ENCODE results near the gene ZBTB1. TPM values are rescaled to one million over a fixed set of nuclear protein-coding genes. Genes with fewer than 3 reads are reported as not detected.

Gene ZBTB1
- total and polyA plus RNA-seq, 10 of the 15 experiments (the other 5 are each of a cell fraction or from before 2014, with no cell fraction given) = 12.3 to 127 (median 40.0) TPM

DNA sequence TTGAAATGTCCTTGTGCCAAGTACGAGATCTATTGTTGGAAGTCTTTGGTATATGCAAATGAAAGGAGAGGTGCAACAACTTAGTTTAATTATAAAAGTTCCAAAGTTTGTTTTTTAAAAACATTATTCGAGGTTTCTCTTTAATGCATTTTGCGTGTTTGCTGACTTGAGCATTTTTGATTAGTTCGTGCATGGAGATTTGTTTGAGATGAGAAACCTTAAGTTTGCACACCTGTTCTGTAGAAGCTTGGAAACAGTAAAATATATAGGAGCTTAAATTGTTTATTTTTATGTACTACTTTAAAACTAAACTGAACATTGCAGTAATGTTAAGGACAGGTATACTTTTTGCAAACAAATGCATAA lies 38.2 kb downstream of the ZBTB1 start:
- Histone ChIP-seq H3K27ac (ENCODE audit: control insufficient read depth, insufficient read depth) (no peak overlapping the region), H3K4me1 (ENCODE audit: control insufficient read depth, insufficient read depth, low read length) (peaks cover 4% of the 10 kb centered on the region; the same call in 1 of the 2 replicates), H3K4me2 (ENCODE audit: control insufficient read depth, insufficient read depth) (no peak overlapping the region), H3K79me2 (ENCODE audit: control insufficient read depth, insufficient read depth, low read length) (no peaks in the 10 kb centered on the region), H3K9ac (ENCODE audit: control insufficient read depth, insufficient read depth, low read length) (no peak overlapping the region), H3K36me3 (ENCODE audit: control insufficient read depth in 2 of 2, insufficient read depth in 2 of 2, low read length in 1 of 2) (no peaks in the 10 kb centered on the region), H4K20me1 (ENCODE audit: control insufficient read depth, insufficient read depth) (no peaks in the 10 kb centered on the region), H2AFZ (ENCODE audit: control insufficient read depth, low read depth, low read length) (no peak overlapping the region), H3K27me3 (replicated peaks in 1 of 2; ENCODE audit: control insufficient read depth in 2 of 2, insufficient read depth in 2 of 2, low read length in 1 of 2) (peaks cover 6 to 9% of the 10 kb centered on the region in 2 experiments), H3K9me3 (replicated peaks; ENCODE audit: control insufficient read depth, insufficient read depth, low read length) (peaks cover 15% of the 10 kb centered on the region; the same call in 2 of the 3 replicates), H3K4me3 (no peak overlapping the region)
- FAIRE-seq (no peak), ATAC-seq (no peak), DNase-seq (ENCODE audit: low read depth, low spot score) (no peak)
- SMC1A ChIA-PET (ENCODE audit: uncharacterized antibody, unreplicated experiment) = interaction anchor here (1.2 to 2.2 kb wide), 5 partner anchors 18 to 222 kb away, joined by 3 to 7 read pairs (median 5); no protein-coding TSS in a partner anchor
- in situ Hi-C loops (cut with MboI) (no loop called here), intact Hi-C loops (cut with micrococcal nuclease; ENCODE audit: unreplicated experiment) (loop anchor here (5.0 kb wide), 2 partner anchors 94 to 219 kb away; no protein-coding TSS in a partner anchor)
- BruUV-seq (replicated peaks) = no TSS peak
- RAD21 ChIA-PET (ENCODE audit: unreplicated experiment) = no interaction called here
- WGBS (ENCODE audit: insufficient coverage, insufficient replicate concordance, low lambda C conversion rate, missing lambda C conversion rate) = 17% methylated on average over 4 of the region's 4 CpGs
- POLR2A ChIA-PET = no interaction called here
- CTCF ChIA-PET = interaction anchor here (1.4 to 2.0 kb wide), 4 partner anchors 12 to 113 kb away, joined by 3 to 9 read pairs (median 6); no protein-coding TSS in a partner anchor
- TF ChIP-seq SMAD1 (IDR thresholded peaks at IDR 0.05; ENCODE audit: low read depth, partially characterized antibody) = no peak
- no peak for TF ChIP-seq CEBPB (IDR thresholded peaks at IDR 0.05; ENCODE audit: borderline replicate concordance in 1 of 2, low read depth in 2 of 2, low read length in 2 of 2)
- TF ChIP-seq BMI1 (IDR thresholded peaks at IDR 0.05; ENCODE audit: borderline replicate concordance) = no peak
- no peak for TF ChIP-seq MEF2B (IDR thresholded peaks at IDR 0.05; ENCODE audit: partially characterized antibody, poor library complexity, severe bottlenecking)
- no peak for TF ChIP-seq ZNF24 (IDR thresholded peaks at IDR 0.05)
- no peak for TF ChIP-seq PAX8 (IDR thresholded peaks at IDR 0.05)
- TF ChIP-seq ZBTB11 (CRISPR knock-in tag; IDR thresholded peaks at IDR 0.05) = no peak
- no peak for TF ChIP-seq DPF2 (IDR thresholded peaks at IDR 0.05)
- no peak for TF ChIP-seq EZH2 (IDR thresholded peaks at IDR 0.05; ENCODE audit: borderline replicate concordance, control insufficient read depth, low read depth, low read length)
- no peak for TF ChIP-seq RAD21 (IDR thresholded peaks at IDR 0.05; ENCODE audit: insufficient read depth, low read depth, low read length)
- TF ChIP-seq ESRRA (IDR thresholded peaks at IDR 0.05; ENCODE audit: low read length) = no peak
- TF ChIP-seq NFYA (IDR thresholded peaks at IDR 0.05; ENCODE audit: borderline replicate concordance, low read depth, low read length) = no peak
- TF ChIP-seq ZBTB33 (IDR thresholded peaks at IDR 0.05) = no peak
- TF ChIP-seq, protein P1, sequence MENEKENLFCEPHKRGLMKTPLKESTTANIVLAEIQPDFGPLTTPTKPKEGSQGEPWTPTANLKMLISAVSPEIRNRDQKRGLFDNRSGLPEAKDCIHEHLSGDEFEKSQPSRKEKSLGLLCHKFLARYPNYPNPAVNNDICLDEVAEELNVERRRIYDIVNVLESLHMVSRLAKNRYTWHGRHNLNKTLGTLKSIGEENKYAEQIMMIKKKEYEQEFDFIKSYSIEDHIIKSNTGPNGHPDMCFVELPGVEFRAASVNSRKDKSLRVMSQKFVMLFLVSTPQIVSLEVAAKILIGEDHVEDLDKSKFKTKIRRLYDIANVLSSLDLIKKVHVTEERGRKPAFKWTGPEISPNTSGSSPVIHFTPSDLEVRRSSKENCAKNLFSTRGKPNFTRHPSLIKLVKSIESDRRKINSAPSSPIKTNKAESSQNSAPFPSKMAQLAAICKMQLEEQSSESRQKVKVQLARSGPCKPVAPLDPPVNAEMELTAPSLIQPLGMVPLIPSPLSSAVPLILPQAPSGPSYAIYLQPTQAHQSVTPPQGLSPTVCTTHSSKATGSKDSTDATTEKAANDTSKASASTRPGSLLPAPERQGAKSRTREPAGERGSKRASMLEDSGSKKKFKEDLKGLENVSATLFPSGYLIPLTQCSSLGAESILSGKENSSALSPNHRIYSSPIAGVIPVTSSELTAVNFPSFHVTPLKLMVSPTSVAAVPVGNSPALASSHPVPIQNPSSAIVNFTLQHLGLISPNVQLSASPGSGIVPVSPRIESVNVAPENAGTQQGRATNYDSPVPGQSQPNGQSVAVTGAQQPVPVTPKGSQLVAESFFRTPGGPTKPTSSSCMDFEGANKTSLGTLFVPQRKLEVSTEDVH (IDR thresholded peaks at IDR 0.05; ENCODE audit: low read depth, partially characterized antibody) = no peak
- TF ChIP-seq MTA3 (IDR thresholded peaks at IDR 0.05; ENCODE audit: borderline replicate concordance, low read length) = no peak
- no peak for TF ChIP-seq EP300 (IDR thresholded peaks at IDR 0.05; ENCODE audit: borderline replicate concordance in 1 of 2, control insufficient read depth in 1 of 2, low read depth in 2 of 2, low read length in 2 of 2)
- no peak for TF ChIP-seq ZBED1 (IDR thresholded peaks at IDR 0.05; ENCODE audit: borderline replicate concordance)

Data from GM12878 (cell line).